Measurements from ENCODE around the gene ROBO1.

ROBO1 gene

GRCh38 chr3:79160421-79160820 is 607.4 kb downstream of the ROBO1 start:
- DNase-seq (ENCODE audit: low spot score) = no peak

DNA sequence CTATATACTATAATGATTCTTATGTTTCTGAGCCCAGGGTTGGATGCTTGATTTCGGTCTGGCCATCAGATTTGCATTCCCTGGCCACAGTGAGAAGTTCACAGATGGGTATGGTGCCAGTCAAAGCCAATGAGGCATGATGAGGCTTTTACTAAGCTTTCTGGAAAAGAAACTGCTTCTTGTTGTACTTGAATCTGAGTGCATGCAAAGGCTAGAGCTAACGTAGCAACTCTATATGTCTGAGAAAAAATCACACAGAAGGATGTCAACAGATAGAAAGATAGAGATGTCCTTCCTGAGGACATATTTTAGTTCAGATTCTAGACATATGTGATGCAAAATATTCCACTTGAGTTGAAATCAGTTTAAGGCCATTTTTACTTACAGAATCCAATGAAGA is 608.1 kb downstream of the ROBO1 start:
- DNase-seq (ENCODE audit: low spot score) = no peak

DNA sequence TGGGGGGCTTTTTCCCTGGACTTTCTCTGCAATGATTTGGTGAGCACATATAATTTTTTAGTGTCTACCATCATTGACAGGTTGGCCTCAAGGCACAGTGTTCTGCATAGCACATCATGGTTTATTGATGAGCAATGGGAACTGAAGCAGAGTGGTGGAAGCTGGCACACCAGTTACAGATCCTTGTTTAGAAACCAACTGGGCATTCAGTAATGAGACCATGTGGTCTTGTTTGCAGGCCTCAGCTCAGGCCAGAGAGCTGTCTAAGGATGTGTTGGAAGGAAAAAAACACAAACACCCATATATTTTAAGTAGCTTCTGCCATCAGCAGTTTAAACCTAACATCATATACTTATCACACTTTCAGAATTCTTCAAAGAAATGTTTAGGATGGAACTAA is 610.6 kb downstream of the ROBO1 start:
- no peak for DNase-seq (ENCODE audit: low spot score)

DNA sequence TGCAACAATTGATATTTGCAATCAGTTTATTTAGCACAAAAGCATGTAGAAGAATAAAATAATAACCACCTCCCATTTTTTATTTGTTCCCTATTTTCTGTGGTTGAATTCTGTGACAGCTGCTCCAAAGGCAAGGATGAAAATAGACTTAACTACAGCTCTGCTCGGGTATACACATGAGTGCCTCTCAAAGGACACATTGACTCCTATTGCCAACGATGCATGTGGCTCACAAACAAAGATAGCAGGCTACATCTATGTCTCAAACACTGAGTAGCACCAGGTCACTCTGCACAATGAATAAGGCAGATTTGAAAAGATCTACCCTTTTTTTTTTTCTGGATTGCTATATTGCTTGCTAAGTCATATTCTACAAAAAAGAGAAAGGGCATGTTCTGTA is 612.9 kb downstream of the ROBO1 start:
- no peak for DNase-seq (ENCODE audit: low spot score)

DNA sequence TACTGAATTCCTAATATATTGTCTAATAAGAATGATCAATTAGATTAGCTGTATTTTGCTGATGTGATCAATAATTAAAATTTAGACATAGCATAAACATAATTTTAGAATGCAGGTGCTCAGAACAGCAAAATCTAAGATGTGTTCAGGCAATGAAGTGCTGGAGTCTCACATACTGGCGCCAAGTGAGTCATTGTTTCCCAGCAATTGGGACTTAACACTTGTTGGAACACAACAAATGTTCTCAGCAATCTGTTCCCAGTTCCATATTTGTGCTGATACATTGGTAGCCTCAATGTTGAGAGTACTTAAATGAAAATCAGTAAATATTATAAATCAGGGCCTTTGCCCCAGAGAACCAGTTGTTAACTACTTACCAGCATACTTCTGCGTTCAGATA is 619.0 kb downstream of the ROBO1 start:
- DNase-seq (ENCODE audit: low spot score) = no peak

GRCh38 chr3:79146024-79146423 is 621.8 kb downstream of the ROBO1 start:
- DNase-seq (ENCODE audit: low spot score) = no peak

- no peak for DNase-seq (ENCODE audit: low spot score)
Observed at GRCh38 chr3:79140708-79141107, 627.1 kb downstream of the ROBO1 start.

DNA sequence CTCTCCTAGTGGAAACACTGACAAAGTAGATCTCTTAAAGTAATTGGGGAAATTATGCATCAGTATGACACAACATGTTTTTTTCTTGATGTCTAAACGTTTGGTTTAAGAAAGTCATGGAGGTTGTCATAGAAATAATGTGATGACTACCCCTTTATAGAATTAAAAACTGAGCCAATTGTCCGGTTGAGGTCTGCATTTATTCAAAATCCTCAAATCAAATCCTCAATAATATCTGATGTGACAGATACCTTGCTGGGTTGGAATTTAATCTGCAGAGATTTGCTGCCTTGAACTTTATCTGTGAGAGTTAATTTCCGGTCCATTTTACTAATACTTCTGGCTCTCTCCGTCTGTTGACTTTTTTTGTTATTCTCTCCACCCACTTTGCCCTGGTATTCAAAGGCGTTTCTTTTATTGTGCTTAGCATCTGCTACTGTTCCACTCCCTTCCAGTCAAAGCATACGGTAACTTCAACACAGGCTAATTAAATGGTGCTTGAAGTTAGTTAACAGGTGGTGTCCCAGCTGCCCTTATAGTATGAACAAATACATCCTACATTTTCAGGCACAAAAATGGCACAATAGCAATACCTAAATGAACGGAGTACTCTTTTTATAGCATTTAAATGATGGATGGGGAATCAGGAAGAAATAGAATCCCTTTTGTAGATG is 628.3 kb downstream of the ROBO1 start:
- DNase-seq (ENCODE audit: low spot score) = no peak

- no peak for DNase-seq (ENCODE audit: low spot score)
Observed at GRCh38 chr3:79125313-79125984, 642.3 kb downstream of the ROBO1 start.

DNA sequence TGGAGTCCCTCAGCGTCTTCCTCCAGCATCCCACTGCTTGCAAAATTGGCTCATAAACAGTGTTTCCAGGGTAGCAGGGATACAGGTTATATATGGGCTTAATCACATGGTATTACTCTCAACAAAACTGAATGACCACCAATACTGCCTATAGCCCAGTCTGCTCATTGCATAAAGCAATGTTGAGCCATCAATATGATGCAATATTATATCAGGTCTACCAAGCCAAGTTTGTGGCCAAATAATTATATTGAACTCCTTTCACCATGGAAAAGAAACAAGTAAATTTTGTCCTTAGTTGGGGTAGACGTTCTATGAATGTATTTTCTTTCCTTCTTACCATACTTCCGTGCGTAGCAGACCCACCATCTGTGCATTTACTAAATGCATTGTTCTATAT is 652.3 kb downstream of the ROBO1 start:
- no peak for DNase-seq (ENCODE audit: low spot score)

GRCh38 chr3:79113876-79114275 is 653.9 kb downstream of the ROBO1 start:
- no peak for DNase-seq (ENCODE audit: low spot score)

DNA sequence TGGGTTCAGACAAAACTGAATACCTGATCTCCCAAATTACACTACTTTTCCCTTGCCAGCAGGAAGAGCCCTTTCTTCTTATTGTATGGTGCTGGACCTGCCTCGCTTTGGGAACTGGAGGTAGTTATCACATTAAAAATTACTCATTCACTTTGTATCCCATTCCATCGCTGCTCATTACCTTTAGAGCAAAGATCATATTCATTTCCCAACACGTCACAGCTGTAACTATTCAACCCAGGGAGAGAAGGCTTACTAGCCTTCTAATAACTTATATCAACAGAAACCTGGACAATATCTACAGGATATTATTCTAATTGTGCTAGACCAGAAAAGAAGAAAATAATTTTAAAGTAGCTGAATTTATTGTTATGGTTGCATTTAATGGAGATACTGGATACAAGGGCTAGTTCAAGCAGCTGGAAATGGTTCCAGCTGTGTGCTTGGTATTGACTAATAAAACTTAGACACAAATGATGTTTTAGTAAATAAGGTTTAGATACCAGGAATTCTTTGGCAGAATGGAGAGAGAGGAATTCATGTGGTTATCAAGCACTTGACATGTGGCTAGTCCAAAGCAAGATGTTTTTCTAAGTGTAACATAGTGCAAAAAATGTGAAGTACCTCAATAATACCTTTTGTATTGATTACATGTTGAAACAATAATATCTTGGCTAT is 656.3 kb downstream of the ROBO1 start:
- DNase-seq (ENCODE audit: low spot score) = no peak

- DNase-seq (ENCODE audit: low spot score) = no peak
Observed at GRCh38 chr3:79109754-79110153, 658.0 kb downstream of the ROBO1 start.

- no peak for DNase-seq (ENCODE audit: low spot score)
Observed at GRCh38 chr3:79103307-79103706, 664.5 kb downstream of the ROBO1 start.

GRCh38 chr3:79097964-79098660 is 669.7 kb downstream of the ROBO1 start:
- DNase-seq (ENCODE audit: low spot score) = no peak

- DNase-seq (ENCODE audit: low spot score) = no peak
Observed at GRCh38 chr3:79094654-79095053, 673.1 kb downstream of the ROBO1 start.

DNA sequence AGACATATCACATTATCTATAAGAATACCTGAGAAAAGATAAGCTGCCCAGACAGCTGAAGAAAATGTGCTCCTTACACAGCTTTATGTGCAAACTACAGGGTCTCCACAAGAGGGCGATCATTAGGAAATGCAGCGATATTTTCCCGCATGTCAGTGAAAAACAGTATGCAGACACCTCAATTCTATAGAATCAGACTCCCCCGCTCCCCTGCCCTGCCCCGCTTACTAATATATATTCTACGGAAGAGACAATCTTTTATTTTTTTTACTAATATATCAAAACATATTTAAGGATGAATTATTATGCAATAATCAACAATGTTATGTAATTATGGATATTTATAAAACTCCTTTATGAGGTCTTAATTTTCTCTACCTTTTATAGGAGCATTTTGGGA is 681.3 kb downstream of the ROBO1 start:
- DNase-seq (ENCODE audit: low spot score) = peak; percentile 59

DNA sequence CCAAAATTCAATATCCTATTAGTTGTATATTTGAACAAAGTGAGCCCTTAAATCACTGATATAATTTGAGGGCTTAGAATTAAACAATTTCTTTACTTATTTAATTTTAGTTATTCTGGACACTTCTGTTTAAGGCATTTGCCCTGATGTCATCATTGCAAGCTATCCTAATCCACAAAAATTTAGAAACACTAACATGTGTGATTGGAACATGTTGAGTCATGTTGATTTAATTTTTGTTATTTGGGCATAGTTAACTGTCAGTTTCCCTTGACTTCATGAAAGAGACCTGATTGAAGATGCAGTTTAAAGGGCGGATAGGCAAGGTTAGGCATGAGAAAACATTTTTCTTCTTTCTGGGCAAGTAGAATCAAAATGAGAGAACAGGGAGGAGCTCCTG is 682.6 kb downstream of the ROBO1 start:
- no peak for DNase-seq (ENCODE audit: low spot score)

GRCh38 chr3:79081335-79081734 is 686.5 kb downstream of the ROBO1 start:
- DNase-seq (ENCODE audit: low spot score) = no peak

GRCh38 chr3:79074558-79074957 is 693.2 kb downstream of the ROBO1 start:
- DNase-seq (ENCODE audit: low spot score) = no peak

DNA sequence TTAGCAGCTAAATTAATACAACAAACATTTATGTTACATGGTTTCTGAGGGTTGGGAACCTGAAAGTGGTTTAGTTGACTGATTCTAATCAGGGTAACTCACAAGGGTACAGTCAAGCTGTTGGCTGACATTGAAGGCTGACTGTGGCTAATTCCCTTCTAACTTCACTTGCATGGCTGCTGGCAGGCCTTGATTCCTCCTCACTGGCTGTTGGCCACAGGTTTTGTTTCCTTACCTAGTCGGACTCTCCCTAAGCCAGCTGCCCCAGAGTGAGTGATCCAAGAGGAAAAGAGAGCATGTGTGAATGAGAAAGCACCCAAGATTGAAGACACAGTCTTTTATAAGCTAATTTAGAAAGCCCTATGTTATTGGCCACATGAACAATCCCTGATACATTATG is 700.1 kb downstream of the ROBO1 start:
- DNase-seq (ENCODE audit: low spot score) = no peak

- no peak for DNase-seq (ENCODE audit: low spot score)
Observed at GRCh38 chr3:79066481-79066880, 701.3 kb downstream of the ROBO1 start.

DNA sequence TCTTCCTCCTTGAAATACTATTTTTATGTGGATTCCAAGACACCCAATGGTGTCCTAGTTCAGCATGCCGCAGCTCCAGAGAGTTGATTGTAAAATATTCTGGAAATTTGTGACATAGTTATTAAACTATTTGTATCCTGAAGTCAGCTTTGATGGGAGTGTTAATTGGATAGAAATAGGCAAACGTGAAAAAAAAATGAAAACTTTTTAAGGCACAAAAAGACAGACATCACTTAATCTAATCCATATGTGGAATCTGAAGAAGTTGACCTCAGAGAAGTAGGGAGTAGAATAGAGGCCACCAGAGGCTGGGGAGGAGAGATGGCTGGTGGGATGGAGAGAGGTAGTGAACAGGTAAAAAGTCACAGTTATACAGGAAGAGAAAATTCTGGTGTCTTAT is 704.2 kb downstream of the ROBO1 start:
- DNase-seq (ENCODE audit: low spot score) = no peak
